HepG2 (cell line): ENCODE data around the gene C13orf42. TPM values are rescaled to one million over a fixed set of nuclear protein-coding genes. Genes with fewer than 3 reads are reported as not detected.
A peak's percentile ranks its signal among the peaks of the same experiment; 100 is the strongest.

Source experiments
- ATAC-seq: fragments of 200-7000 bp; cut with Tn5 transposase; 3 replicates; pipeline ENCODE4 v1.9.1; 2020; ENCODE audit warnings: mild to moderate bottlenecking, moderate library complexity
- BruUV-seq: library from RNA; stranded (reverse); fragments of 400-500 nt; replicated peaks from 2 replicates; lab custom pipeline; 2021; lab: Mats Ljungman, UMichigan
- CTCF ChIA-PET: fragments of 300-600 bp; formaldehyde crosslinking; extraction: SDS; loops from one replicate; lab custom pipeline; 2021; ENCODE audit warnings: low total read pairs, inconsistent platforms, low intra/inter-chr PET ratio; lab: Yijun Ruan, JAX
- POLR2A ChIA-PET: fragments of 350-600 bp; sonication (Branson Sonifier 250); formaldehyde crosslinking; loops from one replicate; lab custom pipeline; 2020; ENCODE audit warnings: antibody characterized with exemption, inconsistent platforms; lab: Yijun Ruan, JAX
- DNase-seq: peaks from one replicate; pipeline ENCODE4 v3.0.0-alpha.2; 2015; ENCODE audit warnings: low spot score
- FAIRE-seq: peaks from 3 replicates; lab custom pipeline; 2011; peaks lifted over from hg19 to GRCh38; lab: Jason Lieb, UNC
- H2AFZ ChIP-seq: one replicate; pipeline ENCODE4 v1.6.1; 2011; ENCODE audit warnings: low read length, inconsistent platforms
- H3K27ac ChIP-seq: fragments of 300-600 bp; 3 replicates; pipeline ENCODE4 v1.8.0; 2011; ENCODE audit warnings: mixed run types, mild to moderate bottlenecking, mixed read lengths, low read length, inconsistent platforms; ENCODE audit not compliant: insufficient read depth; ENCODE audit errors: extremely low read length
- H3K27me3 ChIP-seq, 2 experiments: fragments of 200-600 bp in 1 of 2; 2 replicates in 1 of 2; 3 replicates in 1 of 2; pipeline versions ENCODE4 v1.6.0 to v1.8.0; 2011; ENCODE audit warnings: low read length in 2 of 2, mild to moderate bottlenecking in 2 of 2, moderate library complexity in 2 of 2, inconsistent platforms in 1 of 2; ENCODE audit not compliant: insufficient read depth in 2 of 2, control insufficient read depth in 1 of 2
- H3K36me3 ChIP-seq, 2 experiments: fragments of 200-600 bp in 1 of 2; replicated peaks in 1 of 2; 2 replicates in 1 of 2; 3 replicates in 1 of 2; pipeline versions ENCODE4 v1.5.1 to v1.8.0; 2011; ENCODE audit warnings: low read length in 2 of 2, inconsistent platforms in 1 of 2; ENCODE audit not compliant: insufficient read depth in 2 of 2, control insufficient read depth in 1 of 2
- H3K4me1 ChIP-seq: 2 replicates; pipeline ENCODE4 v1.5.1; 2012; ENCODE audit warnings: low read length, inconsistent platforms; ENCODE audit not compliant: insufficient read depth
- H3K4me2 ChIP-seq: 2 replicates; pipeline ENCODE4 v1.6.0; 2011; ENCODE audit warnings: low read depth, low read length, inconsistent platforms
- H3K4me3 ChIP-seq, 3 experiments: fragments of 200-600 bp in 1 of 3; sonication (generic), shearing (Covaris generic) in 1 of 3; replicated peaks in 1 of 3; 2 replicates each; pipeline ENCODE4 v1.5.1; 2011 to 2016; ENCODE audit warnings: low read length in 3 of 3, inconsistent platforms in 2 of 3, low read depth in 2 of 3, mild to moderate bottlenecking in 2 of 3, control low read depth in 1 of 3, mixed read lengths in 1 of 3; ENCODE audit not compliant: insufficient read depth in 1 of 3
- H3K79me2 ChIP-seq: one replicate; pipeline ENCODE4 v1.6.1; 2011; ENCODE audit warnings: low read length, inconsistent platforms; ENCODE audit not compliant: insufficient read depth
- H3K9ac ChIP-seq: 2 replicates; pipeline ENCODE4 v1.6.0; 2011; ENCODE audit warnings: mild to moderate bottlenecking, low read depth, low read length, inconsistent platforms; ENCODE audit not compliant: insufficient read depth
- H3K9me3 ChIP-seq: 2 replicates; pipeline ENCODE4 v1.5.1; 2012; ENCODE audit warnings: mild to moderate bottlenecking, low read length
- H4K20me1 ChIP-seq: 2 replicates; pipeline ENCODE4 v1.6.0; 2011; ENCODE audit warnings: inconsistent platforms, mild to moderate bottlenecking, low read length, moderate library complexity; ENCODE audit not compliant: insufficient read depth
- FOSL2 ChIP-seq: sonication (generic); formaldehyde crosslinking; IDR thresholded peaks from 2 replicates; pipeline ENCODE4 v1.4.0; 2020; ENCODE audit warnings: missing genetic modification reagents
- FOXM1 ChIP-seq: sonication (generic); formaldehyde crosslinking; IDR thresholded peaks from 2 replicates; pipeline ENCODE4 v1.5.0; 2020; ENCODE audit warnings: missing genetic modification reagents
- FOXO1 ChIP-seq: sonication (generic); formaldehyde crosslinking; IDR thresholded peaks from 2 replicates; pipeline ENCODE4 v1.4.0; 2020; ENCODE audit warnings: missing genetic modification reagents
- KAT7 ChIP-seq: IDR thresholded peaks from 2 replicates; pipeline ENCODE4 v1.6.1; 2018; ENCODE audit warnings: borderline replicate concordance, missing compliant biosample characterization
- PHF21A ChIP-seq: sonication (generic); formaldehyde crosslinking; IDR thresholded peaks from 2 replicates; pipeline ENCODE4 v1.5.0; 2020; ENCODE audit warnings: mild to moderate bottlenecking, missing genetic modification reagents
- RAD21 ChIP-seq: fragments of 450-650 bp; formaldehyde crosslinking; IDR thresholded peaks from 2 replicates; pipeline ENCODE4 v1.5.0; 2020; ENCODE audit warnings: mild to moderate bottlenecking
- SALL1 ChIP-seq: sonication (generic); formaldehyde crosslinking; IDR thresholded peaks from 2 replicates; pipeline ENCODE4 v1.8.0; 2022; ENCODE audit warnings: mild to moderate bottlenecking, missing genetic modification reagents
- SP1 ChIP-seq, 2 experiments: fragments of 450-650 bp in 1 of 2; sonication (generic) in 1 of 2; formaldehyde crosslinking in 1 of 2; IDR thresholded peaks; 2 replicates each; pipeline versions ENCODE4 v1.4.0 to v1.6.1; 2016 to 2020; ENCODE audit warnings: missing genetic modification reagents in 1 of 2
- STAG1 ChIP-seq: sonication (generic); formaldehyde crosslinking; IDR thresholded peaks from 2 replicates; pipeline ENCODE4 v1.4.0; 2020; ENCODE audit warnings: missing genetic modification reagents
- TGIF2 ChIP-seq: IDR thresholded peaks from 2 replicates; pipeline ENCODE4 v1.6.1; 2016; ENCODE audit warnings: control low read depth, missing compliant biosample characterization
- ZBTB7A ChIP-seq: sonication (generic); formaldehyde crosslinking; IDR thresholded peaks from 2 replicates; pipeline ENCODE4 v1.8.0; 2022; ENCODE audit warnings: mild to moderate bottlenecking, missing genetic modification reagents
- ZFYVE20 ChIP-seq: sonication (generic); formaldehyde crosslinking; IDR thresholded peaks from 2 replicates; pipeline ENCODE4 v1.8.0; 2023; ENCODE audit warnings: low read depth, mild to moderate bottlenecking, moderate library complexity, missing genetic modification reagents, borderline replicate concordance
- ZKSCAN1 ChIP-seq: fragments of 150-350 bp; IDR thresholded peaks from 2 replicates; pipeline ENCODE4 v1.6.1; 2014; ENCODE audit warnings: low read length
- ZNF614 ChIP-seq: IDR thresholded peaks from 2 replicates; pipeline ENCODE4 v1.6.1; 2018; ENCODE audit warnings: missing biosample characterization, missing genetic modification reagents, inconsistent platforms, borderline replicate concordance
- WGBS: methylation state at CpG from one replicate; pipeline ENCODE4 v1.1.6; 2017; ENCODE audit warnings: low lambda C conversion rate; 5-methylcytosine and 5-hydroxymethylcytosine counted together
- in situ Hi-C: cut with HindIII; loops from 2 replicates; pipeline ENCODE4 v1.10.0; 2017; ENCODE audit warnings: low pct_unique_long_range_greater_than_20kb; ENCODE audit not compliant: extremely low pct_ligation_motif_present
- intact Hi-C: fragments of 100-400 bp; cut with micrococcal nuclease; formaldehyde crosslinking; loops from one replicate; pipeline ENCODE4 v1.10.0; 2022; ENCODE audit not compliant: unreplicated experiment
- polyA plus RNA-seq, 8 experiments: library from polyadenylated mRNA; depleted of rRNA in 3 of 8; stranded (reverse) in 7 of 8; unstranded in 1 of 8; fragments of >200 nt; fragmentation: Illumina TruSeq in 4 of 8; extraction: Trizol in 4 of 8; gene quantifications; 2 replicates each; pipeline versions ENCODE4 v1.2.1 to v1.2.3, GENCODE V29; 2011 to 2016; ENCODE audit warnings: low read depth in 4 of 8, missing spikeins in 1 of 8, mixed read lengths in 1 of 8; ENCODE audit not compliant: insufficient read depth in 1 of 8
- total RNA-seq, 5 experiments: library from RNA; depleted of rRNA; stranded (reverse); fragments of >200 nt; fragmentation: Illumina TruSeq; extraction: Trizol; gene quantifications; 2 replicates each; pipeline ENCODE4 v1.2.3, GENCODE V29; 2016; ENCODE audit warnings: low read depth in 1 of 5
- TF ChIP-seq, protein P1 (sequence below): IDR thresholded peaks from 2 replicates; pipeline ENCODE4 v1.6.1; 2012; ENCODE audit warnings: low read depth, low read length, improper control_type of control experiment
- TF ChIP-seq, protein P2 (sequence below): sonication (generic); formaldehyde crosslinking; conservative IDR thresholded peaks from 2 replicates; pipeline ENCODE4 v1.4.0; 2020; ENCODE audit warnings: missing genetic modification reagents
- TF ChIP-seq, protein P3 (sequence below): sonication (generic); formaldehyde crosslinking; IDR thresholded peaks from 2 replicates; pipeline ENCODE4 v1.8.0; 2023; ENCODE audit warnings: mild to moderate bottlenecking, missing genetic modification reagents
- TF ChIP-seq, protein P4 (sequence below): sonication (generic); formaldehyde crosslinking; IDR thresholded peaks from 2 replicates; pipeline ENCODE4 v1.8.0; 2022; ENCODE audit warnings: low read depth, missing genetic modification reagents

The C13orf42 gene
- total and polyA plus RNA-seq, 2 of the 13 experiments (the other 11 are each of a cell fraction or from before 2014, with no cell fraction given), result not detected

DNA sequence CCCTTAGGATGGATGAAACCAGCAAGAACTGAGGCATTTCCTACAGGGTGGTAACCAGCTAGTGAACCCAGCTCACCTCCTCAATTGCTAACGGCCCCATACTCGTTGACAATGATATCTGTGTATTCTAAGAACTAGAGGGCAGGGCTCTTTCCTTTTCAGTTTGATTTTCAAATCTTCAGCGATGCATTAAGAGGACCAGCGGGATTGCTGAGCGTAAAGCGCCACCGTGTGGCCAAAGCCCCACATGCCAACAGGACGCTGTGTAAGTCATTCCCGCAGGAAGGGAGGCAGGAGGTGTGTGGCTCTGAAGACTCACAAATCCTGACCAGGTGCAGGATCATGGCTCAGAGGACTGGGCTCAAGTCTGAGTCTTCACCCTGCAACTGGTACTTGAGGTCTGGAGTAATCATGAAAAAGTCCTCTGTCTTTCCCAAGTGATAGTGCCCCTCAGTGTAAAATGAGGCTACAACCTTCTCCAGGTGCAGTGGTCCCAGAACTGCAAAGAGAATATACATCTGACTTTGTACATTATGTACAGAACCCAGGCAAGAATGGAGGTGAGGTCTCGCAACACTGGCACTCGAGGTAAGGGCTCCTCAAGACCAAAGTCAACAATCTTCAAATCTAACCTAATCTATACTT lies 40.9 kb downstream of the C13orf42 start:
- no peak overlapping the region for H2AFZ ChIP-seq
- POLR2A ChIA-PET, result no interaction called here
- peaks cover 10% of the 10 kb centered on the region for H3K4me1 ChIP-seq
- intact Hi-C loops (loop anchor here (1.0 to 10.0 kb wide), 3 partner anchors 157 to 1094 kb away; no protein-coding TSS in a partner anchor), in situ Hi-C loops (loop anchor here (25.0 kb wide), 2 partner anchors 1083 to 1408 kb away; partner anchors contain the start of gene TRIM13)
- H3K9me3 ChIP-seq, result no peaks in the 10 kb centered on the region
- no peaks in the 10 kb centered on the region for H4K20me1 ChIP-seq
- no peak overlapping the region for H3K4me2 ChIP-seq
- no peaks in the 10 kb centered on the region for H3K79me2 ChIP-seq
- H3K27ac ChIP-seq, result no peak overlapping the region
- CTCF ChIA-PET, result interaction anchor here (0.7 to 1.5 kb wide), 3 partner anchors 81 to 160 kb away, joined by 3 to 4 read pairs (median 4); no protein-coding TSS in a partner anchor
- no TSS peak for BruUV-seq
- ATAC-seq (peak; percentile 95), DNase-seq (peak; percentile 44), FAIRE-seq (peak; percentile 72)
- H3K9ac ChIP-seq, result no peak overlapping the region
- H3K36me3 ChIP-seq, result no peaks in the 10 kb centered on the region
- WGBS, result 0% methylated on average over 10 of the region's 11 CpGs
- peaks cover 0 to 21% of the 10 kb centered on the region in 2 experiments; a peak in 4 of 5 replicates for H3K27me3 ChIP-seq
- H3K4me3 ChIP-seq, result no peak overlapping the region
- TF ChIP-seq, protein P1, sequence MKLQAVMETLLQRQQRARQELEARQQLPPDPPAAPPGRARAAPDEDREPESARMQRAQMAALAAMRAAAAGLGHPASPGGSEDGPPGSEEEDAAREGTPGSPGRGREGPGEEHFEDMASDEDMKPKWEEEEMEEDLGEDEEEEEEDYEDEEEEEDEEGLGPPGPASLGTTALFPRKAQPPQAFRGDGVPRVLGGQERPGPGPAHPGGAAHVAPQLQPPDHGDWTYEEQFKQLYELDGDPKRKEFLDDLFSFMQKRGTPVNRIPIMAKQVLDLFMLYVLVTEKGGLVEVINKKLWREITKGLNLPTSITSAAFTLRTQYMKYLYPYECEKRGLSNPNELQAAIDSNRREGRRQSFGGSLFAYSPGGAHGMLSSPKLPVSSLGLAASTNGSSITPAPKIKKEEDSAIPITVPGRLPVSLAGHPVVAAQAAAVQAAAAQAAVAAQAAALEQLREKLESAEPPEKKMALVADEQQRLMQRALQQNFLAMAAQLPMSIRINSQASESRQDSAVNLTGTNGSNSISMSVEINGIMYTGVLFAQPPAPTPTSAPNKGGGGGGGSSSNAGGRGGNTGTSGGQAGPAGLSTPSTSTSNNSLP, result peak; percentile 47; the same call in 1 of the 2 replicates
- TF ChIP-seq SALL1 (CRISPR knock-in tag) (peak; percentile 59; the same call in 1 of the 2 replicates), SP1 (IDR thresholded peaks at IDR 0.05) (no peak), SP1 (CRISPR knock-in tag; IDR thresholded peaks at IDR 0.05) (no peak), ZBTB7A (CRISPR knock-in tag) (no peak), ZKSCAN1 (no peak), FOSL2 (CRISPR knock-in tag) (peak; percentile 6; the same call in 1 of the 2 replicates), KAT7 (CRISPR knock-in tag) (no peak), ZNF614 (peak; percentile 33; the same call in 1 of the 2 replicates), RAD21 (peak; percentile 91), TGIF2 (no peak), FOXM1 (CRISPR knock-in tag) (no peak), PHF21A (CRISPR knock-in tag) (no peak), FOXO1 (0 out of 2 replicates have a peak, but pooled peaks have one; percentile 36), ZFYVE20 (no peak), STAG1 (CRISPR knock-in tag) (peak; percentile 98)
- TF ChIP-seq, protein P2, sequence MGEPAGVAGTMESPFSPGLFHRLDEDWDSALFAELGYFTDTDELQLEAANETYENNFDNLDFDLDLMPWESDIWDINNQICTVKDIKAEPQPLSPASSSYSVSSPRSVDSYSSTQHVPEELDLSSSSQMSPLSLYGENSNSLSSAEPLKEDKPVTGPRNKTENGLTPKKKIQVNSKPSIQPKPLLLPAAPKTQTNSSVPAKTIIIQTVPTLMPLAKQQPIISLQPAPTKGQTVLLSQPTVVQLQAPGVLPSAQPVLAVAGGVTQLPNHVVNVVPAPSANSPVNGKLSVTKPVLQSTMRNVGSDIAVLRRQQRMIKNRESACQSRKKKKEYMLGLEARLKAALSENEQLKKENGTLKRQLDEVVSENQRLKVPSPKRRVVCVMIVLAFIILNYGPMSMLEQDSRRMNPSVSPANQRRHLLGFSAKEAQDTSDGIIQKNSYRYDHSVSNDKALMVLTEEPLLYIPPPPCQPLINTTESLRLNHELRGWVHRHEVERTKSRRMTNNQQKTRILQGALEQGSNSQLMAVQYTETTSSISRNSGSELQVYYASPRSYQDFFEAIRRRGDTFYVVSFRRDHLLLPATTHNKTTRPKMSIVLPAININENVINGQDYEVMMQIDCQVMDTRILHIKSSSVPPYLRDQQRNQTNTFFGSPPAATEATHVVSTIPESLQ (CRISPR knock-in tag), result no peak
- TF ChIP-seq, protein P3, sequence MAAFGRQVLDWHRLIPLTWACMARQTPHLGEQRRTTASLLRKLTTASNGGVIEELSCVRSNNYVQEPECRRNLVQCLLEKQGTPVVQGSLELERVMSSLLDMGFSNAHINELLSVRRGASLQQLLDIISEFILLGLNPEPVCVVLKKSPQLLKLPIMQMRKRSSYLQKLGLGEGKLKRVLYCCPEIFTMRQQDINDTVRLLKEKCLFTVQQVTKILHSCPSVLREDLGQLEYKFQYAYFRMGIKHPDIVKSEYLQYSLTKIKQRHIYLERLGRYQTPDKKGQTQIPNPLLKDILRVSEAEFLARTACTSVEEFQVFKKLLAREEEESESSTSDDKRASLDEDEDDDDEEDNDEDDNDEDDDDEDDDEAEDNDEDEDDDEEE (CRISPR knock-in tag), result no peak
- TF ChIP-seq, protein P4, sequence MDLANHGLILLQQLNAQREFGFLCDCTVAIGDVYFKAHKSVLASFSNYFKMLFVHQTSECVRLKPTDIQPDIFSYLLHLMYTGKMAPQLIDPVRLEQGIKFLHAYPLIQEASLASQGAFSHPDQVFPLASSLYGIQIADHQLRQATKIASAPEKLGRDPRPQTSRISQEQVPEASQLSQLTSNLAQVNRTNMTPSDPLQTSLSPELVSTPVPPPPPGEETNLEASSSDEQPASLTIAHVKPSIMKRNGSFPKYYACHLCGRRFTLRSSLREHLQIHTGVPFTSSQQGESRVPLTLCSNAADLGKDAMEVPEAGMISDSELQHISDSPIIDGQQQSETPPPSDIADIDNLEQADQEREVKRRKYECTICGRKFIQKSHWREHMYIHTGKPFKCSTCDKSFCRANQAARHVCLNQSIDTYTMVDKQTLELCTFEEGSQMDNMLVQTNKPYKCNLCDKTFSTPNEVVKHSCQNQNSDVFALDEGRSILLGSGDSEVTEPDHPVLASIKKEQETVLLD (CRISPR knock-in tag), result no peak
